ENCODE measurements around the gene MTARC1.

DNA sequence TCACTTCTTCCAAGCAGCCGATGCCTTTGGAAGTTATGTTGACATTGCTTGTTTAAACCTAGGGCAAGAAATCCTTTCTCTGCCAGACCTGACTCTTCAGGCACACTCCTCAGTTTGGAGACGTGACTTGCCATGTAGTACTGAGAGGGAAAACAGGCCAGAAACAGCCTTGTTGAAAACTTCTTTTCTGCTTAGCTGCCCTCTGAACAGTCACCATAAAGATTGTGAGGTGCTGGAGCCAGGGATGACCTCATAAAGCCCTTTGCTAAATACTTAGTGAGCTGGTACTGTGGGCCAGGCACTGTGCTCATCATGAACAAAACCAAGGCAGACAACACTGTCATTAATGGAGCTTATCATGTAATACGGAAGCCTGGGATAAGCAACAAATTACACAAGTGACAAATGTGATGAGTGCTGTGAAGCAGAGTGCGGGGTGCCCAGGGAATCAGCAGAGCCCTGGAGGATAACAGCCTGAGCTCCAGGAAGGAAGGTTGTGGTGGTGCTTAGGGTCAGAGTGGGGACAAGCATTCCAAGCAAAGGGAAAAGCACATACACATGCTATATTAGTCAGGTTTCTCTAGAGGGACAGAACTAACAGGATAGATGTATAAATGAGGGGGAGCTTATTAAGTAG, 42.4 kb downstream of the MTARC1 start:
- TF ChIP-seq CTCF (conservative IDR thresholded peaks at IDR 0.05; ENCODE audit: low read length) (no peak), EZH2phosphoT487 (IDR thresholded peaks at IDR 0.05; ENCODE audit: borderline replicate concordance, low read depth, low read length) (no peak)
